ENCODE results near the gene NR0B2.
A peak's percentile ranks its signal among the peaks of the same experiment; 100 is the strongest.

The NR0B2 gene

DNA sequence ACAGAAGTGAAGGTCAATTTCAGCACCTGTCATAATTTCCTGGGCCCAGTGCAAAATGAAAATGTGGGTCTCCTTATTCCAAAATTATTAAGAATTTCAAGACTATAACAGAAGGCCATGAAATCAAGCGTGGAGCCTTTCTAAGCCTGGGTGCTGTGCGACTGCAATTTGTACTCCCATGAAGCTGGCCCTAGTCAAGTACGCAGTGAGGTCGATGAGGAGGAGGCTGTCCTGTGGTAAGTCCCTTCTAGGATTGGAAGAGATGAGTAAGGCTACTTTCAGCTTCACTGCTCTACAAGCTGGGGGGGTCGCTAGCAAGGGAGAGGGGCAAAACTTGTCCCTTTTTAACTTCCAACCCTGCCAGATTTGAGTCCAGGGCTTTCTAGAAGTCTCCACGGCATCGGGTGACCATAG lies 7.4 kb upstream of the NR0B2 start:
- DNase-seq = peak in 1 of 2 donors; percentile 24

GRCh38 chr1:26915204-26915842 lies 1.5 kb upstream of the NR0B2 start:
- Histone ChIP-seq H3K36me3 (no peaks in the 10 kb centered on the region), H3K4me3 (no peak overlapping the region), H3K4me1 (no peaks in the 10 kb centered on the region), H3K27ac (no peak overlapping the region), H3K27me3 (no peaks in the 10 kb centered on the region), H3K9me3 (no peaks in the 10 kb centered on the region)
- no peak for DNase-seq
- TF ChIP-seq, protein P1, sequence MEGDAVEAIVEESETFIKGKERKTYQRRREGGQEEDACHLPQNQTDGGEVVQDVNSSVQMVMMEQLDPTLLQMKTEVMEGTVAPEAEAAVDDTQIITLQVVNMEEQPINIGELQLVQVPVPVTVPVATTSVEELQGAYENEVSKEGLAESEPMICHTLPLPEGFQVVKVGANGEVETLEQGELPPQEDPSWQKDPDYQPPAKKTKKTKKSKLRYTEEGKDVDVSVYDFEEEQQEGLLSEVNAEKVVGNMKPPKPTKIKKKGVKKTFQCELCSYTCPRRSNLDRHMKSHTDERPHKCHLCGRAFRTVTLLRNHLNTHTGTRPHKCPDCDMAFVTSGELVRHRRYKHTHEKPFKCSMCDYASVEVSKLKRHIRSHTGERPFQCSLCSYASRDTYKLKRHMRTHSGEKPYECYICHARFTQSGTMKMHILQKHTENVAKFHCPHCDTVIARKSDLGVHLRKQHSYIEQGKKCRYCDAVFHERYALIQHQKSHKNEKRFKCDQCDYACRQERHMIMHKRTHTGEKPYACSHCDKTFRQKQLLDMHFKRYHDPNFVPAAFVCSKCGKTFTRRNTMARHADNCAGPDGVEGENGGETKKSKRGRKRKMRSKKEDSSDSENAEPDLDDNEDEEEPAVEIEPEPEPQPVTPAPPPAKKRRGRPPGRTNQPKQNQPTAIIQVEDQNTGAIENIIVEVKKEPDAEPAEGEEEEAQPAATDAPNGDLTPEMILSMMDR (IDR thresholded peaks at IDR 0.05) = no peak
- intact Hi-C loops (cut with DNase I; ENCODE audit: low total_unique reads) = no loop called here

More for the DNA sequence above, 7.4 kb upstream of the NR0B2 start:
- no peaks in the 10 kb centered on the region for H3K27me3 ChIP-seq
- H3K36me3 ChIP-seq = peaks cover 14 to 25% (median 16%) of the 10 kb centered on the region in 3 donors
- peak overlapping the region; percentile 91 to 92 for H3K27ac ChIP-seq
- intact Hi-C loops (cut with DNase I; ENCODE audit: low total_unique reads) = loop anchor here (2.0 kb wide), 1 partner anchor 20 kb away; the partner anchor contains the start of gene GPATCH3
- H3K4me3 ChIP-seq = peak overlapping the region; percentile 91 to 95
- TF ChIP-seq, protein P1 (IDR thresholded peaks at IDR 0.05) = no peak
- peaks cover 0 to 18% (median 16%) of the 10 kb centered on the region in 4 donors for H3K4me1 ChIP-seq
- H3K9me3 ChIP-seq = no peaks in the 10 kb centered on the region

GRCh38 chr1:26913389-26913753 lies 404 bp downstream of the NR0B2 start:
- Histone ChIP-seq H3K4me3 (no peak overlapping the region), H3K27ac (no peak overlapping the region), H3K27me3 (no peaks in the 10 kb centered on the region), H3K9me3 (no peaks in the 10 kb centered on the region), H3K36me3 (no peaks in the 10 kb centered on the region), H3K4me1 (no peaks in the 10 kb centered on the region)
- intact Hi-C loops (cut with DNase I; ENCODE audit: low total_unique reads) = no loop called here
- TF ChIP-seq, protein P1 (IDR thresholded peaks at IDR 0.05) = no peak
- no peak for DNase-seq

- no peaks in the 10 kb centered on the region for H3K9me3 ChIP-seq
- TF ChIP-seq, protein P1 (IDR thresholded peaks at IDR 0.05) = no peak
- DNase-seq = no peak
- intact Hi-C loops (cut with DNase I; ENCODE audit: low total_unique reads) = no loop called here
- no peaks in the 10 kb centered on the region for H3K4me1 ChIP-seq
- H3K27me3 ChIP-seq = no peaks in the 10 kb centered on the region
- H3K4me3 ChIP-seq = no peak overlapping the region
- no peak overlapping the region for H3K27ac ChIP-seq
- H3K36me3 ChIP-seq = no peaks in the 10 kb centered on the region
These were observed 1.7 kb downstream of the NR0B2 start for GRCh38 chr1:26912147-26912490.

- TF ChIP-seq, protein P1 (IDR thresholded peaks at IDR 0.05) = no peak
These were observed 2.2 kb downstream of the NR0B2 start for GRCh38 chr1:26911399-26912146.

More at GRCh38 chr1:26911399-26912146, 2.2 kb downstream of the NR0B2 start:
- Histone ChIP-seq H3K36me3 (no peaks in the 10 kb centered on the region), H3K27me3 (no peaks in the 10 kb centered on the region), H3K4me3 (no peak overlapping the region), H3K27ac (no peak overlapping the region), H3K9me3 (no peaks in the 10 kb centered on the region), H3K4me1 (no peaks in the 10 kb centered on the region)
- DNase-seq = no peak
- intact Hi-C loops (cut with DNase I; ENCODE audit: low total_unique reads) = no loop called here
